Suprapubic skin (tissue), 4 donors: Measurements from ENCODE around the gene HOXA5. TPM values are rescaled to one million over a fixed set of nuclear protein-coding genes. Genes with fewer than 3 reads are reported as not detected.
A peak's percentile ranks its signal among the peaks of the same experiment; 100 is the strongest.

Experiments used
- DNase-seq, 2 donors: peaks; one replicate each; pipeline ENCODE4 v3.0.0-alpha.2; 2019; ENCODE audit warnings: low spot score in 2 of 2
- H3K27ac ChIP-seq: fragments of 200-600 bp; sonication (generic); one replicate; pipeline ENCODE4 v1.5.1; 2019
- H3K27me3 ChIP-seq: fragments of 200-600 bp; sonication (generic); one replicate; pipeline ENCODE4 v1.5.1; 2019
- H3K36me3 ChIP-seq: fragments of 200-600 bp; sonication (generic); one replicate; pipeline ENCODE4 v1.5.1; 2019
- H3K4me1 ChIP-seq: fragments of 200-600 bp; sonication (generic); one replicate; pipeline ENCODE4 v1.5.1; 2019
- H3K4me3 ChIP-seq: fragments of 200-600 bp; sonication (generic); one replicate; pipeline ENCODE4 v1.5.1; 2019; ENCODE audit warnings: mild to moderate bottlenecking
- H3K9me3 ChIP-seq: fragments of 200-600 bp; sonication (generic); one replicate; pipeline ENCODE4 v1.5.1; 2019
- EP300 ChIP-seq: sonication (generic); formaldehyde crosslinking; IDR thresholded peaks from one replicate; pipeline ENCODE4 v1.6.1; 2017; ENCODE audit warnings: antibody characterized with exemption
- POLR2A ChIP-seq, 2 donors: fragments of 450-650 bp; IDR thresholded peaks; one replicate each; pipeline ENCODE4 v1.6.1; 2017; ENCODE audit warnings: antibody characterized with exemption in 2 of 2, mild to moderate bottlenecking in 2 of 2, moderate library complexity in 2 of 2
- POLR2AphosphoS5 ChIP-seq, 3 donors: sonication (generic); formaldehyde crosslinking; IDR thresholded peaks; one replicate each; pipeline ENCODE4 v1.6.1; 2017; ENCODE audit warnings: antibody characterized with exemption in 3 of 3
- WGBS: methylation state at CpG from one replicate; pipeline ENCODE4 v1.1.5; 2018; 5-methylcytosine and 5-hydroxymethylcytosine counted together
- total RNA-seq, 4 donors: library from RNA; depleted of rRNA; stranded (reverse); fragments of >200 nt; gene quantifications; one replicate each; pipeline ENCODE4 v1.1.0, GENCODE V29; 2016
- TF ChIP-seq, protein P1 (sequence below), 2 donors: fragments of 200-600 bp in 1 of 2; fragments of 450-650 bp in 1 of 2; sonication (generic) in 1 of 2; IDR thresholded peaks; one replicate each; pipeline ENCODE4 v1.5.1; 2016 to 2019; ENCODE audit warnings: antibody characterized with exemption in 2 of 2, mild to moderate bottlenecking in 1 of 2, moderate library complexity in 1 of 2

HOXA5 gene
- total RNA-seq, 4 donors from 2014 or later = 4.7 to 16.3 (median 14.6) TPM

DNA sequence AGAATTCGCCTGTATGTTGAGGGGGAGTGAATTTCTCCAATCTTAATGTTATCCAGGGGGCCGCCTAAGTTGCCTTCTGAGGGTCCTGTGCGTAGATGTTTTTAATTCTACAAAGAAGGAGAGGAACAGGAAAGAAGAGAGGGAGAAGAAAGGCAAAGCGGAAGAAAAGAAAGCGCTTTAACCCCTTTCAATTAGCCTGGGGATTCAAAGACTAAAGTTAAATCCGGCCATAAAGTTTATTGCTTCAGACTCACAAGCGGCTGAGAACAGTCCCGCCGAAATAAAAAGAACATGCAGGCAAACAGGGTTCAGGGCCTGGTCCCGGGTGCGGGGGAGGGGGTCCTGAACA lies 4.5 kb downstream of the HOXA5 start:
- Histone ChIP-seq H3K36me3 (no peaks in the 10 kb centered on the region), H3K4me3 (peak overlapping the region; percentile 28), H3K27me3 (no peaks in the 10 kb centered on the region), H3K4me1 (peaks cover 50% of the 10 kb centered on the region), H3K27ac (peak overlapping the region; percentile 52), H3K9me3 (no peaks in the 10 kb centered on the region)
- TF ChIP-seq POLR2A (IDR thresholded peaks at IDR 0.05) (no peak), POLR2AphosphoS5 (IDR thresholded peaks at IDR 0.05) (no peak), EP300 (no peak)
- TF ChIP-seq, protein P1, sequence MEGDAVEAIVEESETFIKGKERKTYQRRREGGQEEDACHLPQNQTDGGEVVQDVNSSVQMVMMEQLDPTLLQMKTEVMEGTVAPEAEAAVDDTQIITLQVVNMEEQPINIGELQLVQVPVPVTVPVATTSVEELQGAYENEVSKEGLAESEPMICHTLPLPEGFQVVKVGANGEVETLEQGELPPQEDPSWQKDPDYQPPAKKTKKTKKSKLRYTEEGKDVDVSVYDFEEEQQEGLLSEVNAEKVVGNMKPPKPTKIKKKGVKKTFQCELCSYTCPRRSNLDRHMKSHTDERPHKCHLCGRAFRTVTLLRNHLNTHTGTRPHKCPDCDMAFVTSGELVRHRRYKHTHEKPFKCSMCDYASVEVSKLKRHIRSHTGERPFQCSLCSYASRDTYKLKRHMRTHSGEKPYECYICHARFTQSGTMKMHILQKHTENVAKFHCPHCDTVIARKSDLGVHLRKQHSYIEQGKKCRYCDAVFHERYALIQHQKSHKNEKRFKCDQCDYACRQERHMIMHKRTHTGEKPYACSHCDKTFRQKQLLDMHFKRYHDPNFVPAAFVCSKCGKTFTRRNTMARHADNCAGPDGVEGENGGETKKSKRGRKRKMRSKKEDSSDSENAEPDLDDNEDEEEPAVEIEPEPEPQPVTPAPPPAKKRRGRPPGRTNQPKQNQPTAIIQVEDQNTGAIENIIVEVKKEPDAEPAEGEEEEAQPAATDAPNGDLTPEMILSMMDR (IDR thresholded peaks at IDR 0.05) = no peak
- 78% methylated on average over 11 of the region's 11 CpGs for WGBS
- no peak for DNase-seq

DNA sequence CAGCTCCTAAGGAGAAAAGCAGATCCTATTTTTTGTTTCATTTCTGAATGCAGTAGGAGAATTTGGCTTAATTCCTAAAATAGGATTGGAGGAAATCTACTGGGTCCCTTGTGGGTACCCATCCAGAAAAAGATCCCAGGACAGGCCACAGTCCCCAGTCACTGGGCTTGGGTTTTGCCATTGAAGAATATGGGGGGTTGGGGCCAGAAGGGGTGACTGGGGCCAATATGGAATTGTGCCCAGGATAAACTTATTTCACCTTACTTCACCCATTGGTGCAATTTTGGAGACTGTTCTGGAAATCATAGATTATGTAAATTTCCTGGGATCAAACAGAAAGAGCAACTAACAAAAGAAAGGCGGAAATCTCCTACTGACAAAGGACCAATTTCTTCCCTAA lies 5.0 kb downstream of the HOXA5 start:
- no peak for DNase-seq
- H3K27me3 ChIP-seq = no peaks in the 10 kb centered on the region
- peak overlapping the region; percentile 52 for H3K27ac ChIP-seq
- no peaks in the 10 kb centered on the region for H3K9me3 ChIP-seq
- no peak overlapping the region for H3K4me3 ChIP-seq
- H3K36me3 ChIP-seq = no peaks in the 10 kb centered on the region
- TF ChIP-seq, protein P1 (IDR thresholded peaks at IDR 0.05) = no peak
- no peak for TF ChIP-seq POLR2A (IDR thresholded peaks at IDR 0.05)
- peaks cover 49% of the 10 kb centered on the region for H3K4me1 ChIP-seq
- WGBS = 95% methylated on average over 1 of the region's 1 CpG

DNA sequence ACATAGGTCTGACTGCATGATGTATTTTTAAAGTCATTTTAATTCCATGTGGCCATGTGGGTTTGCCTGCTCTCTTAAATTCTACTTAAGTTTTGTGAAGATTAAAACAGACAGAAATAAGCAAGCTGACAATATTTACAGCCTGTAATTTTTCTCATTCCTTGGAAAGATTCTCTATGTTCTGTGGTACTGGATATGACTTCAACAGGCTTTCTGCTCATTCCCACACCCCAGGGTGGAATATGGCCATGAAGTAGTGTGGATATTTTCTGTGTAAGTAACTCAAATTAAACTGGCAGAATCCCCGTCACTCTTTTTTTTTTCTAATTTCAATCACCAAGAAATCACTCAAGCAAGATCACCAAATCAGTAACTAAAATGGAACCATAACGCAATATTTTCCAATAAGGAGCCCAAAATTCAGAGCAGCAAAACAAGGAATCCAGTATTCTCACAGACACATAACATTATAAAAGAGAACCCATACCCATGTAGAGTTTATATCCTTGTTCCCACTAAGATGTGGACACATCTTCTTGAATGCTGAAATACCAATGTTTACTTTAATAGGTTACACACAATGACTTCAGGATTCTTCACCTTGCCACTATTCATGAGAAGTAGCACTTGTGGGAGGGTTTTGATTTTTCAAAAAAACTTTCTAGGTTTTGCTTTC lies 5.7 kb downstream of the HOXA5 start:
- Histone ChIP-seq H3K27ac (peak overlapping the region; percentile 52), H3K4me3 (no peak overlapping the region), H3K9me3 (no peaks in the 10 kb centered on the region), H3K36me3 (no peaks in the 10 kb centered on the region), H3K27me3 (no peaks in the 10 kb centered on the region), H3K4me1 (peaks cover 49% of the 10 kb centered on the region)
- DNase-seq = no peak
- TF ChIP-seq POLR2A (IDR thresholded peaks at IDR 0.05) = no peak
- no peak for TF ChIP-seq EP300
- TF ChIP-seq POLR2AphosphoS5 (IDR thresholded peaks at IDR 0.05) = no peak
- TF ChIP-seq, protein P1 (IDR thresholded peaks at IDR 0.05) = no peak
- 74% methylated on average over 2 of the region's 2 CpGs for WGBS

DNA sequence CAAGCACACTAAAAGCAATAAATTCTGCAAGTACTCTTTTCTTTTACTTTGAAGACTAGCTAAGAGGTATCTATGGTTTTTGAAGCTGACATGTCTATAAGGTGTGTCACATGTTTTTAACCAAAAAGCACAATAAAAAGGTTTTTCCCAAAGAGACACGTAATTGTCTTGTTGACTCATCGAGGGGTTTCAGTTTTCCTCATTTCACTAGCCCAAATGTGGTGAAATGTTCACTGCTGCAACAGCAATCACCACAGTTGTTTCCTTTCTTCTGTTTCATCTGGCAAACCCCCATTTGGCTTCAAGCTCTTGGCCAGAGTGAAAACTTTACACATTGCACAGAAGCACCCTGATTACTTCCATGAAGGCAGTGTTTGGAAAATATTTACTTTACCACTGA lies 9.1 kb downstream of the HOXA5 start:
- Histone ChIP-seq H3K4me1 (peaks cover 57% of the 10 kb centered on the region), H3K9me3 (no peaks in the 10 kb centered on the region), H3K27ac (no peak overlapping the region), H3K4me3 (no peak overlapping the region), H3K36me3 (no peaks in the 10 kb centered on the region), H3K27me3 (no peaks in the 10 kb centered on the region)
- TF ChIP-seq POLR2AphosphoS5 (IDR thresholded peaks at IDR 0.05) (peak in 1 of 3 donors; percentile 73), POLR2A (IDR thresholded peaks at IDR 0.05) (no peak)
- TF ChIP-seq, protein P1 (IDR thresholded peaks at IDR 0.05) = no peak
- DNase-seq = peak in 1 of 2 donors; percentile 67
- 26% methylated on average over 2 of the region's 2 CpGs for WGBS

DNA sequence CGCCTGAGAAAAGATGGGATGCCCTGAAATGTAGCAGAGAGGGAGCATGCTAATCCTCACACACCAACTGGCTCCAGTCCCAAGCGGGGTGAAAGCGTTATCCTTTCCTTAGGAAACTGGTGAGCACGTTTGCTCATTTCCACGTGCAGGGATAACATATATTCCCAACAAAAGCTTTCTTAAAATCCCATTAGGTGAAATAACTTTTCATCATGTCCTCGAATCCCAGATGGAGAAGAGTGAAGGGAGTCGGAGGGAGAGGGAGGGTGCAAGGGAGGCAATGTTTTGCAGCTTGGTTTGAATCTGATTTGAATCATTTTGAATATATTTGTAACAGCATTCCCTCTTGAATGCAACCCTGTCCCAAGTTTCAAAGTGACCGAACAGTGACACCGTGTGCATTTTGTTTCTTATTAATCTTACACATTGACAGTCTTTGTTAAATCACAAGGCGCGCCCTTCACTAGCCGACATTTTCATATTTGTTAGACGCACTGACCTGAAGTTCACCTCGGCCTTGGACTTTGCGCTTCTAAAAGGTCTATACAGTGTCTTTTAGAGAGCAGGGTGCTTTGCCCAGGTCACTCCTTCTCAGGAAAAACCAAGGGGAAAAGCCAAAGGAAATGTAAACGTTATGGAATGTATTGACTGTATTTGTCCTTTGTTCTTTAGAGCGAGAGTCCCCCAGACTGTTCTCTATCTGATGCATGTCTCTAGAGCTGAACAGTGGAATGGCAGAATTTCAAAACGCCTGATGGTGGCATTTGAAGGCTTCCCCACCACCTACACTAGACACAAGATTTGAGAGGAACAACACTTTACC lies 9.9 kb downstream of the HOXA5 start:
- Histone ChIP-seq H3K9me3 (no peaks in the 10 kb centered on the region), H3K27me3 (no peaks in the 10 kb centered on the region), H3K27ac (no peak overlapping the region), H3K36me3 (no peaks in the 10 kb centered on the region), H3K4me3 (no peak overlapping the region), H3K4me1 (peaks cover 57% of the 10 kb centered on the region)
- no peak for DNase-seq
- WGBS = 73% methylated on average over 18 of the region's 18 CpGs
- TF ChIP-seq POLR2A (IDR thresholded peaks at IDR 0.05) (no peak), EP300 (no peak), POLR2AphosphoS5 (IDR thresholded peaks at IDR 0.05) (no peak)
- TF ChIP-seq, protein P1 (IDR thresholded peaks at IDR 0.05) = no peak
